Ectodermal cell (in vitro differentiated cells): Measurements from ENCODE around the gene IL17REL.

Experiments used
- H3K27ac ChIP-seq: 2 replicates; pipeline ENCODE4 v1.7.0; 2013; ENCODE audit warnings: mild to moderate bottlenecking, low read depth, low read length; ENCODE audit not compliant: insufficient read depth, poor library complexity, severe bottlenecking
- H3K27me3 ChIP-seq: 2 replicates; pipeline ENCODE4 v1.7.0; 2013; ENCODE audit warnings: mild to moderate bottlenecking, low read length; ENCODE audit not compliant: insufficient read depth, control insufficient read depth, poor library complexity, severe bottlenecking
- H3K36me3 ChIP-seq: one replicate; pipeline ENCODE4 v1.7.0; 2013; ENCODE audit warnings: low read length; ENCODE audit not compliant: control insufficient read depth, insufficient read depth
- H3K4me1 ChIP-seq: one replicate; pipeline ENCODE4 v1.7.0; 2013; ENCODE audit warnings: low read length; ENCODE audit not compliant: control insufficient read depth, insufficient read depth
- H3K4me3 ChIP-seq: 2 replicates; pipeline ENCODE4 v1.7.0; 2013; ENCODE audit warnings: low read depth, low read length, control low read depth; ENCODE audit not compliant: insufficient read depth
- H3K9me3 ChIP-seq: 2 replicates; pipeline ENCODE4 v1.7.0; 2013; ENCODE audit warnings: mild to moderate bottlenecking, low read length, moderate library complexity; ENCODE audit not compliant: control insufficient read depth
- WGBS, 2 experiments: methylation state at CpG; one replicate each; pipeline ENCODE4 v1.1.7; 2013; ENCODE audit warnings: missing lambda C conversion rate in 2 of 2; 5-methylcytosine and 5-hydroxymethylcytosine counted together

IL17REL gene

GRCh38 chr22:50045211-50046018 lies 32.9 kb upstream of the IL17REL start:
- H3K4me1 ChIP-seq: no peaks in the 10 kb centered on the region
- H3K4me3 ChIP-seq: no peak overlapping the region
- no peak overlapping the region for H3K27ac ChIP-seq
- no peaks in the 10 kb centered on the region for H3K9me3 ChIP-seq
- no peaks in the 10 kb centered on the region for H3K27me3 ChIP-seq
- no peaks in the 10 kb centered on the region for H3K36me3 ChIP-seq
- WGBS, 2 experiments: 89% methylated on average over 35 of the region's 35 CpGs

- Histone ChIP-seq H3K4me1 (no peaks in the 10 kb centered on the region), H3K4me3 (no peak overlapping the region), H3K27ac (no peak overlapping the region), H3K9me3 (no peaks in the 10 kb centered on the region), H3K36me3 (no peaks in the 10 kb centered on the region), H3K27me3 (no peaks in the 10 kb centered on the region)
- WGBS, 2 experiments: 91% methylated on average over 30 of the region's 30 CpGs
Observed at GRCh38 chr22:50044485-50045118, 32.0 kb upstream of the IL17REL start.

- no peaks in the 10 kb centered on the region for H3K4me1 ChIP-seq
- H3K36me3 ChIP-seq: no peaks in the 10 kb centered on the region
- no peaks in the 10 kb centered on the region for H3K27me3 ChIP-seq
- H3K4me3 ChIP-seq: no peak overlapping the region
- WGBS, 2 experiments: 89 to 90% methylated on average over 17 of the region's 17 CpGs
- no peak overlapping the region for H3K27ac ChIP-seq
- H3K9me3 ChIP-seq: no peaks in the 10 kb centered on the region
Observed at GRCh38 chr22:50041361-50042065, 28.9 kb upstream of the IL17REL start.

- no peak overlapping the region for H3K4me3 ChIP-seq
- no peaks in the 10 kb centered on the region for H3K9me3 ChIP-seq
- no peak overlapping the region for H3K27ac ChIP-seq
- H3K4me1 ChIP-seq: no peaks in the 10 kb centered on the region
- WGBS, 2 experiments: 93 to 94% methylated on average over 7 of the region's 7 CpGs
- H3K36me3 ChIP-seq: no peaks in the 10 kb centered on the region
- no peaks in the 10 kb centered on the region for H3K27me3 ChIP-seq
Observed at GRCh38 chr22:50040717-50041116, 28.2 kb upstream of the IL17REL start.

- Histone ChIP-seq H3K4me3 (no peak overlapping the region), H3K36me3 (no peaks in the 10 kb centered on the region), H3K27ac (no peak overlapping the region), H3K27me3 (no peaks in the 10 kb centered on the region), H3K4me1 (no peaks in the 10 kb centered on the region), H3K9me3 (no peaks in the 10 kb centered on the region)
- 92 to 93% methylated on average over 29 of the region's 29 CpGs for WGBS, 2 experiments
Observed at GRCh38 chr22:50039669-50040443, 27.3 kb upstream of the IL17REL start.

- 91 to 93% methylated on average over 23 of the region's 23 CpGs for WGBS, 2 experiments
- Histone ChIP-seq H3K4me3 (no peak overlapping the region), H3K9me3 (no peaks in the 10 kb centered on the region), H3K27ac (no peak overlapping the region), H3K27me3 (no peaks in the 10 kb centered on the region), H3K4me1 (no peaks in the 10 kb centered on the region), H3K36me3 (no peaks in the 10 kb centered on the region)
Observed at GRCh38 chr22:50035976-50036724, 23.6 kb upstream of the IL17REL start.

GRCh38 chr22:50035131-50035881 lies 22.7 kb upstream of the IL17REL start:
- no peaks in the 10 kb centered on the region for H3K4me1 ChIP-seq
- WGBS, 2 experiments: 87 to 89% methylated on average over 24 of the region's 24 CpGs
- no peaks in the 10 kb centered on the region for H3K9me3 ChIP-seq
- no peak overlapping the region for H3K27ac ChIP-seq
- no peak overlapping the region for H3K4me3 ChIP-seq
- no peaks in the 10 kb centered on the region for H3K36me3 ChIP-seq
- H3K27me3 ChIP-seq: peaks cover 8% of the 10 kb centered on the region

- Histone ChIP-seq H3K36me3 (no peaks in the 10 kb centered on the region), H3K9me3 (no peaks in the 10 kb centered on the region), H3K4me1 (no peaks in the 10 kb centered on the region), H3K4me3 (no peak overlapping the region), H3K27ac (no peak overlapping the region), H3K27me3 (peaks cover 17% of the 10 kb centered on the region)
- WGBS, 2 experiments: 91 to 92% methylated on average over 43 of the region's 43 CpGs
Observed at GRCh38 chr22:50034126-50035081, 21.8 kb upstream of the IL17REL start.
